ENCODE results near the gene LCN9.

LCN9 gene

GRCh38 chr9:135714242-135715055 lies 51.3 kb downstream of the LCN9 start:
- H3K4me3 ChIP-seq (ENCODE audit: low read depth, low read length), result no peak overlapping the region
- no peak for TF ChIP-seq CTCF (IDR thresholded peaks at IDR 0.05; ENCODE audit: low read depth, low read length, missing control alignments)
- no peak for DNase-seq (ENCODE audit: low read depth)
- in situ Hi-C loops (cut with HindIII; ENCODE audit: low sequenced_read_pairs), result loop anchor here (5.0 to 10.0 kb wide), 7 partner anchors 37 to 440 kb away; partner anchors contain the start of gene MRPS2

- in situ Hi-C loops (cut with HindIII; ENCODE audit: low sequenced_read_pairs), result loop anchor here (5.0 to 10.0 kb wide), 7 partner anchors 38 to 440 kb away; partner anchors contain the start of gene MRPS2
- no peak for TF ChIP-seq CTCF (IDR thresholded peaks at IDR 0.05; ENCODE audit: low read depth, low read length, missing control alignments)
These were observed 52.0 kb downstream of the LCN9 start for GRCh38 chr9:135715056-135715595.

DNA sequence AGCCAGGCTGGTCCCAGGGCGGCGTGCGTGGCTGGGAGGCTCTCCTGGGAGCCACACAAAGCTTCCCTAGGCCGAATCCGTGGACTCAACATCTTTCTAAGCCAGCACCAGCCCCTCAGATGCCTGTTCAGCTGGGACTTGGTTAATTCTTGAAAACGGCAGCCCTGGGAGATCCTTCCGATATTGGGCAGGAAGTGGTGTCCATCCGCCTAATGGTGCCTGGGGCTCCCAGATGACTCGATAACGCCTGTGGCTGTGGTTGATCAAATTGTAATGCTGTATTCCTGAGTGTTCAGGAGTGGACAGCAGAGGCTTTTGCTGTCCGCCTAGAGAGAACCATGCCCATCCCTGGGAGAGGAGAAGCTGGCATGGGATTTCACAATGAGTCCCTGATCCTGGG lies 52.9 kb downstream of the LCN9 start:
- H3K4me3 ChIP-seq (ENCODE audit: low read depth, low read length), result no peak overlapping the region
- in situ Hi-C loops (cut with HindIII; ENCODE audit: low sequenced_read_pairs), result loop anchor here (5.0 to 10.0 kb wide), 7 partner anchors 39 to 439 kb away; partner anchors contain the start of gene MRPS2
- no peak for DNase-seq (ENCODE audit: low read depth)
- no peak for TF ChIP-seq CTCF (IDR thresholded peaks at IDR 0.05; ENCODE audit: low read depth, low read length, missing control alignments)

More at GRCh38 chr9:135715056-135715595, 52.0 kb downstream of the LCN9 start:
- DNase-seq (ENCODE audit: low read depth), result no peak
- H3K4me3 ChIP-seq (ENCODE audit: low read depth, low read length), result no peak overlapping the region
